ENCODE measurements around the gene S100A4. TPM values are rescaled to one million over a fixed set of nuclear protein-coding genes. Genes with fewer than 3 reads are reported as not detected.

Gene S100A4
- total RNA-seq, 1 experiment from 2014 or later = 384 TPM

DNA sequence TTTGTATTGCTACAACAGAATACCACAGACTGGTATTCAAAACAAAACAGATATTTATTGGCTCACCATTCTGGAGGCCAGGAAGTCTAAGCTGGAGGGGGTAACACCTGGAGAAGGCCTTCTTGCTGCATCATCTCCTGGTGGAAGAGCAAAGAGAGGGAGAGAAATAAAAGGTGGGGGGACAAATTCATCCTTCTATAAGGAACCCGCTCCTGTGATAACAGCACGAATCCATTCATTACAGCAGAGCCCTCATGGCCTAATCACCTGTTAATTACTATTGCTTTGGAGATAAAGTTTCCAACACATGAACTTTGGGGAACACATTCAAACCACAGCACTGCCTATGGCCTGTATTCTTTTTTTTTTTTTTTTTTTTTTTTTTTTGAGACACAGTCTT is 14.6 kb upstream of the S100A4 start (continued):
- TF ChIP-seq, protein P1, sequence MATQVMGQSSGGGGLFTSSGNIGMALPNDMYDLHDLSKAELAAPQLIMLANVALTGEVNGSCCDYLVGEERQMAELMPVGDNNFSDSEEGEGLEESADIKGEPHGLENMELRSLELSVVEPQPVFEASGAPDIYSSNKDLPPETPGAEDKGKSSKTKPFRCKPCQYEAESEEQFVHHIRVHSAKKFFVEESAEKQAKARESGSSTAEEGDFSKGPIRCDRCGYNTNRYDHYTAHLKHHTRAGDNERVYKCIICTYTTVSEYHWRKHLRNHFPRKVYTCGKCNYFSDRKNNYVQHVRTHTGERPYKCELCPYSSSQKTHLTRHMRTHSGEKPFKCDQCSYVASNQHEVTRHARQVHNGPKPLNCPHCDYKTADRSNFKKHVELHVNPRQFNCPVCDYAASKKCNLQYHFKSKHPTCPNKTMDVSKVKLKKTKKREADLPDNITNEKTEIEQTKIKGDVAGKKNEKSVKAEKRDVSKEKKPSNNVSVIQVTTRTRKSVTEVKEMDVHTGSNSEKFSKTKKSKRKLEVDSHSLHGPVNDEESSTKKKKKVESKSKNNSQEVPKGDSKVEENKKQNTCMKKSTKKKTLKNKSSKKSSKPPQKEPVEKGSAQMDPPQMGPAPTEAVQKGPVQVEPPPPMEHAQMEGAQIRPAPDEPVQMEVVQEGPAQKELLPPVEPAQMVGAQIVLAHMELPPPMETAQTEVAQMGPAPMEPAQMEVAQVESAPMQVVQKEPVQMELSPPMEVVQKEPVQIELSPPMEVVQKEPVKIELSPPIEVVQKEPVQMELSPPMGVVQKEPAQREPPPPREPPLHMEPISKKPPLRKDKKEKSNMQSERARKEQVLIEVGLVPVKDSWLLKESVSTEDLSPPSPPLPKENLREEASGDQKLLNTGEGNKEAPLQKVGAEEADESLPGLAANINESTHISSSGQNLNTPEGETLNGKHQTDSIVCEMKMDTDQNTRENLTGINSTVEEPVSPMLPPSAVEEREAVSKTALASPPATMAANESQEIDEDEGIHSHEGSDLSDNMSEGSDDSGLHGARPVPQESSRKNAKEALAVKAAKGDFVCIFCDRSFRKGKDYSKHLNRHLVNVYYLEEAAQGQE (IDR thresholded peaks at IDR 0.05; ENCODE audit: low read depth) = no peak
- no peak for TF ChIP-seq SRF (IDR thresholded peaks at IDR 0.05; ENCODE audit: low read depth)
- TF ChIP-seq, protein P2, sequence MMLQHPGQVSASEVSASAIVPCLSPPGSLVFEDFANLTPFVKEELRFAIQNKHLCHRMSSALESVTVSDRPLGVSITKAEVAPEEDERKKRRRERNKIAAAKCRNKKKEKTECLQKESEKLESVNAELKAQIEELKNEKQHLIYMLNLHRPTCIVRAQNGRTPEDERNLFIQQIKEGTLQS (IDR thresholded peaks at IDR 0.05) = no peak
- no peak for TF ChIP-seq CBX3 (IDR thresholded peaks at IDR 0.05; ENCODE audit: low read depth)
- no peak for TF ChIP-seq POLR2AphosphoS5 (IDR thresholded peaks at IDR 0.05; ENCODE audit: low read depth, low read length)

DNA sequence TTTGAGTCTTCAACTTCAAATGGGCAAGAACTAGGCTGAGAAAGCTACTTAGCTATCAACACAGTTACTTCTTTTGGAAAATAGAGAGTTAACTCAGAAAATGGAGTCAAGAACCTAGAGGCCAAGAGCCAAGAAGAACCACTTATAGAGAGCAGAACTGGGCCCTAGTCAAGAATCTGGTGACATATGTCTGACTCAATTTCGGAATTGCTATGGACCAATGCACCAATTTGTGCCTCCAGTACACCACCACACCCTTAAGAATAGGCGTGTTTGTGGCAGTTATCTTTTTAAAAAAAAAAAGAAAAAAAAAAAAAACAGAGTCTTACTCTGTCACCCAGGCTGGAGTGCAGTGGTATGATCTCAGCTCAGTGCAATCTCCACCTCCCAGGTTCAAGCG is 12.3 kb upstream of the S100A4 start:
- RAD21 ChIA-PET (ENCODE audit: low non-redundant PET in 1 of 2, low total read pairs in 2 of 2, uncharacterized antibody in 2 of 2, unreplicated experiment in 2 of 2) = no interaction called here
- Histone ChIP-seq H3K9ac (ENCODE audit: low read length) (no peak overlapping the region), H3K79me2 (ENCODE audit: insufficient read depth, low read length) (no peaks in the 10 kb centered on the region), H4K20me1 (ENCODE audit: insufficient read depth) (no peaks in the 10 kb centered on the region), H3K4me2 (ENCODE audit: low read length) (no peak overlapping the region), H3K9me2 (ENCODE audit: insufficient read depth) (no peaks in the 10 kb centered on the region), H3K36me3 (ENCODE audit: control insufficient read depth in 1 of 2, insufficient read depth in 2 of 2, low read length in 2 of 2) (no peaks in the 10 kb centered on the region), H3K4me3 (replicated peaks in 1 of 2; ENCODE audit: low read depth in 1 of 2, low read length in 2 of 2) (no peak overlapping the region), H3K27me3 (ENCODE audit: insufficient read depth, low read length) (no peaks in the 10 kb centered on the region), H3K4me1 (ENCODE audit: control insufficient read depth in 1 of 2, insufficient read depth in 2 of 2, low read length in 2 of 2) (peaks cover 16 to 39% of the 10 kb centered on the region in 2 experiments), H2AFZ (ENCODE audit: low read depth, low read length, poor library complexity, severe bottlenecking) (no peak overlapping the region), H3K9me3 (ENCODE audit: control insufficient read depth in 1 of 2, insufficient read depth in 1 of 2, low read depth in 1 of 2, low read length in 2 of 2) (no peaks in the 10 kb centered on the region), H3K27ac (ENCODE audit: low read depth, low read length) (no peak overlapping the region)
- intact Hi-C loops (cut with micrococcal nuclease) = no loop called here
- DNase-seq (ENCODE audit: low read depth, low spot score) (no peak), ATAC-seq (no peak)
- POLR2A ChIA-PET = interaction anchor here (1.7 to 4.0 kb wide), 3 partner anchors 8 to 22 kb away, joined by 7 to 16 read pairs (median 8); partner anchors contain the start of gene S100A6
- CTCF ChIA-PET = no interaction called here
- TF ChIP-seq TCF7L2 (IDR thresholded peaks at IDR 0.05; ENCODE audit: borderline replicate concordance, extremely low read depth, insufficient read depth, insufficient read length) = no peak
- TF ChIP-seq ZFX (IDR thresholded peaks at IDR 0.05) = no peak
- no peak for TF ChIP-seq JUND (IDR thresholded peaks at IDR 0.05)
- no peak for TF ChIP-seq EZH2phosphoT487 (IDR thresholded peaks at IDR 0.05; ENCODE audit: borderline replicate concordance)
- TF ChIP-seq CEBPB (IDR thresholded peaks at IDR 0.05; ENCODE audit: low read depth) = no peak
- TF ChIP-seq POLR2A (IDR thresholded peaks at IDR 0.05; ENCODE audit: borderline replicate concordance, extremely low read depth, insufficient read depth, insufficient read length) = no peak
- BruUV-seq (replicated peaks) = no TSS peak
